Coronary artery (tissue), 2 donors: ENCODE data around the gene AVPR1B.

Source experiments
- DNase-seq: peaks from one replicate; pipeline ENCODE4 v3.0.0-alpha.2; 2017; ENCODE audit warnings: low spot score
- H3K27ac ChIP-seq, 2 donors: fragments of 200-600 bp; sonication (generic); one replicate each; pipeline ENCODE4 v1.5.1; 2016 to 2019
- H3K4me3 ChIP-seq: fragments of 200-600 bp; sonication (generic); 2 replicates; pipeline ENCODE4 v1.5.1; 2016; ENCODE audit warnings: mild to moderate bottlenecking, moderate library complexity
- TF ChIP-seq, protein P1 (sequence below): fragments of 200-600 bp; sonication (generic); IDR thresholded peaks from one replicate; pipeline ENCODE4 v1.5.1; 2019; ENCODE audit warnings: antibody characterized with exemption

Gene AVPR1B

DNA sequence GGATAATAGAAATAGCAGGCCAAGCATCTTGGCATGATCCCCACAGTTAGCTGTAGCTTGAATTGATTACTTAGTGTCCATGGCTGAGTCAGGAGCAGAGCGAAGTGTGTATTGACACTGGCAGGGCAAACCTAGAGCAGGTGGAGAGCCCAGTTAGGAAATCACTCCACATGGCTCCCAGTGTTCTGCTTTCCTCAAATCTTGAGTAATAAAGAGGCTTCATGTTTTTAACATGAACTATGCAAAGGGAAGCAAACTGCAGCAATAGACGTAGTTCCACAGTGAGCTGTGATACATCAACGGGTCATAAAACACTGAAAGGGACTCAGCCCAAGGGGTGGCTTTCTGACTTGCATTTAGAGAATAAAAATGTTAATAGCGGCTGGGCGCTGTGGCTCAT, 35.3 kb downstream of the AVPR1B start:
- no peak overlapping the region for H3K27ac ChIP-seq
- DNase-seq = no peak
- TF ChIP-seq, protein P1, sequence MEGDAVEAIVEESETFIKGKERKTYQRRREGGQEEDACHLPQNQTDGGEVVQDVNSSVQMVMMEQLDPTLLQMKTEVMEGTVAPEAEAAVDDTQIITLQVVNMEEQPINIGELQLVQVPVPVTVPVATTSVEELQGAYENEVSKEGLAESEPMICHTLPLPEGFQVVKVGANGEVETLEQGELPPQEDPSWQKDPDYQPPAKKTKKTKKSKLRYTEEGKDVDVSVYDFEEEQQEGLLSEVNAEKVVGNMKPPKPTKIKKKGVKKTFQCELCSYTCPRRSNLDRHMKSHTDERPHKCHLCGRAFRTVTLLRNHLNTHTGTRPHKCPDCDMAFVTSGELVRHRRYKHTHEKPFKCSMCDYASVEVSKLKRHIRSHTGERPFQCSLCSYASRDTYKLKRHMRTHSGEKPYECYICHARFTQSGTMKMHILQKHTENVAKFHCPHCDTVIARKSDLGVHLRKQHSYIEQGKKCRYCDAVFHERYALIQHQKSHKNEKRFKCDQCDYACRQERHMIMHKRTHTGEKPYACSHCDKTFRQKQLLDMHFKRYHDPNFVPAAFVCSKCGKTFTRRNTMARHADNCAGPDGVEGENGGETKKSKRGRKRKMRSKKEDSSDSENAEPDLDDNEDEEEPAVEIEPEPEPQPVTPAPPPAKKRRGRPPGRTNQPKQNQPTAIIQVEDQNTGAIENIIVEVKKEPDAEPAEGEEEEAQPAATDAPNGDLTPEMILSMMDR = no peak
- no peak overlapping the region for H3K4me3 ChIP-seq

DNA sequence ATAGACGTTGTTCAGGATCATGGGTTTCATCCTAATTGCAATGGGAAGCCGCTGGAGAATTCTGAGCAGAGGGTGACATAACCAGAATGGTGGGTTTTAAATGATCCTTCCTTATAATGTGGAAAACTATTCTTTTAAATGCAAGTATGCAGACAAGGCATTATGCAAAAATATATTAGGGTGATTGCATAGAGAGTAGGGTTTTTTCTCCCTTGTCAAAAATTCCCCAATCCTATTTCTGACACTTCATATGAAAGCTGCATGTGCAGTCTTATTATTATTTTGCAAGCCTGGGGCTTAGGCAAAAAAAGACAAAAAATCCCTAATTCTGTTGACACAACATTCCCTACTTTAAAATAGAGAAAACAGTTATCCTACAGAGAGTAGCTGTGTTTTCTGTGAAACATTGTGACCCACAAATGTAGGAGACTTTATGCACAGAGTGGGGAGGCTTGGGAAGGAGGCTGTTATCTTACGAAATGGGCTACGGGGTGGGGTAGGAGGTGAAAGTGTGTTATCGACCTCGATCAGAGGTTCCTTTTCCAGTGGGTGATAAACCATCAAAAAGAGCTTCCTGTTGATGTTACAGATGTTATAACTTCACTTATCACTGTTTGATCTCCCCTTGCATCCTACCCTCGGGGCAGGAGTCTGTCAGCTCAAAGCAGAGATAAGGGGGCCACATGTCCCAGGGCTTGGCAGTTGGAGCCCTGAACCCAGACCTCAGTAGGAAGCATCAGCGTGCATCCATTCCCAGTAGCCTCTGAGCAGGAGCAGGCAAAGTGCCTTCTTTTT, 37.0 kb downstream of the AVPR1B start:
- TF ChIP-seq, protein P1 = no peak
- H3K4me3 ChIP-seq = no peak overlapping the region
- DNase-seq = no peak
- H3K27ac ChIP-seq = no peak overlapping the region

DNA sequence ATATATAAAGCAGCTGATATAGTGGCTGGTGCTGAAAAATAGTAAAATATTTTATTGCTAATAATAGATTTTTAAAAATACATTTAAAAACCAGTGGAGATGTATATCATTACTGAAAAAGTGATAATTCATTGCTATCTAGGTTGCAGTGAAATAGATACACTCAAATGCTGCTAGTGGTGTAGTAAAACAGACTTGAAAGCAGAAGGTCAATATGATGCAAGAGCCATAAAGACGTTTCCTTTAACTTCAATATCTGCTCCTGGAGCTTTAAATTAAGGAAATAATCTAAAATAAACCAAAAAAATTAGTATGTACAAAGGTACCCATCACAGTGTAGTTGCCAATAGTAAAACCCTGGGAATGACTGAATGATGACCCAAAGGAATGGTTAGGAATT, 38.1 kb downstream of the AVPR1B start:
- Histone ChIP-seq H3K27ac (no peak overlapping the region), H3K4me3 (no peak overlapping the region)
- no peak for DNase-seq
- TF ChIP-seq, protein P1 = no peak

DNA sequence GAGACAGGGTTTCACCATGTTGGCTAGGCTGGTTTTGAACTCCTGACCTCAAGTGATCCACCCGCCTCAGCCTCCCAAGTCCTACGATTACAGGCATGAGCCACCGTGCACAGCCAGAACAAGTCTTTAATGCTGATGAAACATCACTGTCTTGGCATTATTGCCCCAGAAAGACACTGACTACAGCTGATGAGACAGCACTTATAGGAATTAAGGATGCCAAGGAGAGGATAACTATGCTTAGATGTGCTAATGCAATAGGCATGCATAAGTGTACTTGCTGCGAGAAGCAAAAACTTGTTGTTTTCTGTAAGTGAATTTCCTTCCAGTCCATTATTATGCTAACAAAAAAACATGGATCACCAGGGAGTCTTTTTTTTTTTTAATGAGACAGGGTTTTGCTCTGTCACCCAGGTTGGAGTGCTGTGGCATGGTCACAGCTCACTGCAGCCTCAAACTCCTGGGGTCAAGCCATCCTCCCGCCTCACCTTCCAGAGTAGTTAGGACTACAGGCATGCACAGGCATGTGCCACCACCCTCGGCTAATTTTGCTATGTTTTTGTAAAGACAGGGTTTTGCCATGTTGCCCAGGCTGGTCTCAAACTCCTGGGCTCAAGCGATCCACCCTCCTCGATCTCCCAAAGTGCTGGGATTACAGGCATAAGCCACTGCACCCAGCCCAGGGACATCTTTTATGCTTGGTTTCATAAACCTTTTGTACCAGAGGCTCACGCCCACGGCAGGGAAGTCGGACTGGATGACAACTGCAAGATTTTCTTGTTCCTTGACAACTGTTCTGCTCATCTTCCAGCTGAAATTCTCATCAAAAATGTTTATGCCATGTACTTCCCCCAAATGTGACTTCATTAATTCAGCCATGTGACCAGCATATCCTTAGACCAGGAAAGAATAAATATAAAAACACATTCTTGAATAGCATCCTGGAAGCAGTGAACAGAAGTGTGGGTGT, 41.1 kb downstream of the AVPR1B start:
- TF ChIP-seq, protein P1 = no peak
- no peak for DNase-seq
- Histone ChIP-seq H3K4me3 (no peak overlapping the region), H3K27ac (no peak overlapping the region)

DNA sequence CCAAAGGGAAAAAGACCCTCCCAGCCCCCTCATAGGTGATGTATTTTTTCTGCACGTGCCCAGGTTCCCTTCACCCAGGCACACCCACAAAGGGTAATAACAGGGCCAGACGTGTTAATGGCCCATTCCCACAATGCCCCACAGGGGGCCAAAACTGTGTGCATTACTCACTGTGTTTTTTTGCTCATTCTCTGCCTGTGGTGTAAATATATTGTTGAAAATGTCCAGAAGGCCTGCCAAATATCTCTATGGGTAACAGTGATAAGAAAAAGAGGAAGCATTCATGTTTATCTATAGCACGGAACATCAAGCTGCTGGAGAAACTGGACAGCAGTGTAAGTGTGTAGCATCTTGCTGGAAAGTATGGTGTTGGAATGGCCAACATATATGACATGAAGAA, 42.3 kb downstream of the AVPR1B start:
- Histone ChIP-seq H3K27ac (no peak overlapping the region), H3K4me3 (no peak overlapping the region)
- no peak for DNase-seq
- TF ChIP-seq, protein P1 = no peak

DNA sequence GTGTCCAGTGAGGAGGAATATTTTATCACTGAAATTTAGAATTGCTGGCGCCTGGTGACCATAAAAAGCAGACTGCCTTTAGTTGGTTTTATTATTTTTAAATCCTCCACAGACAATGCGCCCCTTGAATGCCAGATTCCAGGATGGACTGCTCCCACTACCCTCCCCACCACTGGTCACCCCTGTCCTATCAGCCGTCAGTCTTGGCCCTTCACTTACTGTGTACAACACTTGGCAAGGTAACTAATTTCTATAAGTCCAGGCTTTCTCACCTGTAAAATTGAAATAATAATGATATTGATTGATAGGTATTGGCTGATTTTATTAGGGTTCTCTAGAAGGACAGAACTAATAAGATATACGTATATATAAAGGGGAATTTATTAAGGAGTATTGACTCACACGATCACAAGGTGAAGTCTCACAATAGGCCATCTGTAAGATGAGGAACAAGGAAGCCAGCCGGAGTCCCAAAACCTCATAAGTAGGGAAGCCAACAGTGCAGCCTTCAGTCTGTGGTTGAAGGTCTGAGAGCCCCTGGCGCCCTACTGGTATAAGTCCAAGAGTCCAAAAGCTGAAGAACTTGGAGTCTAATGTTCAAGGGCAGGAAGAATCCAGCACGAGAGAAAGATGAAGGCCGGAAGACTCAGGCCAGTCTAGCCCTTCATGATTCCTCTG, 46.4 kb downstream of the AVPR1B start:
- no peak for DNase-seq
- no peak overlapping the region for H3K4me3 ChIP-seq
- TF ChIP-seq, protein P1 = no peak
- H3K27ac ChIP-seq = no peak overlapping the region
